Right kidney (tissue), 1 donor: ENCODE results near the gene TMEM169.

Source experiments
- DNase-seq: peaks from one replicate; pipeline ENCODE4 v3.0.0-alpha.2; 2016

TMEM169 gene

GRCh38 chr2:216107320-216107719, 25.6 kb downstream of the TMEM169 start:
- DNase-seq: no peak

GRCh38 chr2:216107760-216108159, 26.0 kb downstream of the TMEM169 start:
- peak; percentile 57 for DNase-seq

GRCh38 chr2:216108310-216108966, 26.7 kb downstream of the TMEM169 start:
- DNase-seq: peak; percentile 42

GRCh38 chr2:216108967-216109921, 27.5 kb downstream of the TMEM169 start, which contains the start of gene XRCC5:
XRCC5 (plus strand) TSS chr2:216109348; CDS start chr2:216109437, 89 bp downstream.
- DNase-seq: peak; percentile 95

- DNase-seq: peak; percentile 25
Measured at GRCh38 chr2:216109962-216110614, 28.4 kb downstream of the TMEM169 start.

GRCh38 chr2:216110620-216111019, 28.9 kb downstream of the TMEM169 start:
- no peak for DNase-seq

GRCh38 chr2:216111122-216111521, 29.4 kb downstream of the TMEM169 start:
- DNase-seq: no peak

GRCh38 chr2:216112926-216113325, 31.2 kb downstream of the TMEM169 start:
- DNase-seq: no peak

GRCh38 chr2:216113572-216113971, 31.9 kb downstream of the TMEM169 start:
- DNase-seq: no peak

- DNase-seq: no peak
Measured at GRCh38 chr2:216114382-216114713, 32.6 kb downstream of the TMEM169 start.

- peak; percentile 92 for DNase-seq
Measured at GRCh38 chr2:216114714-216115531, 33.2 kb downstream of the TMEM169 start.

- DNase-seq: no peak
Measured at GRCh38 chr2:216116418-216116817, 34.7 kb downstream of the TMEM169 start.

GRCh38 chr2:216117561-216118340, 36.0 kb downstream of the TMEM169 start:
- DNase-seq: no peak

GRCh38 chr2:216118474-216118873, 36.8 kb downstream of the TMEM169 start:
- no peak for DNase-seq

- no peak for DNase-seq
Measured at GRCh38 chr2:216119146-216119545, 37.4 kb downstream of the TMEM169 start.

- DNase-seq: no peak
Measured at GRCh38 chr2:216119986-216120385, 38.3 kb downstream of the TMEM169 start.

- no peak for DNase-seq
Measured at GRCh38 chr2:216121255-216121654, 39.5 kb downstream of the TMEM169 start.

GRCh38 chr2:216126943-216127342, 45.2 kb downstream of the TMEM169 start:
- DNase-seq: no peak

- DNase-seq: no peak
Measured at GRCh38 chr2:216130346-216130971, 48.7 kb downstream of the TMEM169 start.

- DNase-seq: no peak
Measured at GRCh38 chr2:216131175-216131926, 49.6 kb downstream of the TMEM169 start.
